Endothelial cell of umbilical vein (primary cell): ENCODE results near the gene LRRN3.

Experiments used
- EZH2 ChIP-seq: IDR thresholded peaks from 2 replicates; pipeline ENCODE4 v1.6.1; 2012; ENCODE audit warnings: borderline replicate concordance, low read depth, mild to moderate bottlenecking, moderate library complexity, low read length, inconsistent platforms; ENCODE audit not compliant: severe bottlenecking
- MYC ChIP-seq: IDR thresholded peaks from one replicate; pipeline ENCODE4 v1.6.1; 2011; ENCODE audit warnings: mild to moderate bottlenecking, low read depth, low read length
- POLR2A ChIP-seq: IDR thresholded peaks from 2 replicates; pipeline ENCODE4 v1.6.1; 2012; ENCODE audit warnings: low read depth, mild to moderate bottlenecking, control low read depth, low read length
- POLR2AphosphoS5 ChIP-seq: IDR thresholded peaks from 2 replicates; pipeline ENCODE4 v1.6.1; 2012; ENCODE audit warnings: low read depth, mild to moderate bottlenecking, control low read depth, low read length, moderate library complexity; ENCODE audit not compliant: insufficient read depth
- TF ChIP-seq, protein P1 (sequence below), 2 donors: IDR thresholded peaks; 1 replicate in 1 of 2; 2 replicates in 1 of 2; pipeline ENCODE4 v1.5.1; 2011; ENCODE audit warnings: low read length in 2 of 2, mild to moderate bottlenecking in 2 of 2, moderate library complexity in 2 of 2, control low read depth in 1 of 2, inconsistent platforms in 1 of 2, low read depth in 1 of 2; ENCODE audit not compliant: insufficient read depth in 1 of 2; ENCODE audit errors: extremely low read depth in 1 of 2

DNA sequence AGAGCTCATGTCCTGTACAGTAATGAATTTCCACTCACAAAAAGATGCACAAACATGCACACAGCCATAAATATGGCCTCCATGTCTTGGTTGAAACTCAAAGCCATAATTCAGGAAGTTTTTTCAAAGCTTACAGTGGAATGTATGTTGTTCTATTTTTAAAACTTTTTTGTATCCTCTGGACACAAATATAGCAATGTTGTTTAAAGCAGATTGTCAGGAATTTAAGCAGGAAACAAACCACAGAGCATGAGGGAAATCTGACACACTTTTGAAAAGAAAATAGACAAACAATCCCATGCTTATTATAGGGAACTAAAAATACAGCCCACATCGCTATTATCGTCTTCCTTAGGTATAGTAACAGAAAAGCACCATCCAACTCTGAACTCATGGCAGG lies 21.5 kb downstream of the LRRN3 start:
- TF ChIP-seq, protein P1, sequence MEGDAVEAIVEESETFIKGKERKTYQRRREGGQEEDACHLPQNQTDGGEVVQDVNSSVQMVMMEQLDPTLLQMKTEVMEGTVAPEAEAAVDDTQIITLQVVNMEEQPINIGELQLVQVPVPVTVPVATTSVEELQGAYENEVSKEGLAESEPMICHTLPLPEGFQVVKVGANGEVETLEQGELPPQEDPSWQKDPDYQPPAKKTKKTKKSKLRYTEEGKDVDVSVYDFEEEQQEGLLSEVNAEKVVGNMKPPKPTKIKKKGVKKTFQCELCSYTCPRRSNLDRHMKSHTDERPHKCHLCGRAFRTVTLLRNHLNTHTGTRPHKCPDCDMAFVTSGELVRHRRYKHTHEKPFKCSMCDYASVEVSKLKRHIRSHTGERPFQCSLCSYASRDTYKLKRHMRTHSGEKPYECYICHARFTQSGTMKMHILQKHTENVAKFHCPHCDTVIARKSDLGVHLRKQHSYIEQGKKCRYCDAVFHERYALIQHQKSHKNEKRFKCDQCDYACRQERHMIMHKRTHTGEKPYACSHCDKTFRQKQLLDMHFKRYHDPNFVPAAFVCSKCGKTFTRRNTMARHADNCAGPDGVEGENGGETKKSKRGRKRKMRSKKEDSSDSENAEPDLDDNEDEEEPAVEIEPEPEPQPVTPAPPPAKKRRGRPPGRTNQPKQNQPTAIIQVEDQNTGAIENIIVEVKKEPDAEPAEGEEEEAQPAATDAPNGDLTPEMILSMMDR (IDR thresholded peaks at IDR 0.05; ENCODE audit: extremely low read depth in 1 of 2, insufficient read depth in 1 of 2, low read depth in 1 of 2, low read length in 2 of 2): no peak
- TF ChIP-seq POLR2AphosphoS5 (no peak), POLR2A (no peak), EZH2 (no peak), MYC (no peak)
